HepG2 (cell line): ENCODE data around the gene SRCIN1.

Experiments
- BRCA1 ChIP-seq: sonication (generic); formaldehyde crosslinking; IDR thresholded peaks from 2 replicates; pipeline ENCODE4 v1.4.0; 2020; ENCODE audit warnings: missing genetic modification reagents
- GTF2F1 ChIP-seq: fragments of 150-350 bp; IDR thresholded peaks from 2 replicates; pipeline ENCODE4 v1.6.1; 2014; ENCODE audit warnings: low read length
- HDAC1 ChIP-seq: sonication (generic); formaldehyde crosslinking; IDR thresholded peaks from 2 replicates; pipeline ENCODE4 v1.5.1; 2020; ENCODE audit warnings: mild to moderate bottlenecking, missing genetic modification reagents
- IKZF4 ChIP-seq: sonication (generic); formaldehyde crosslinking; IDR thresholded peaks from 2 replicates; pipeline ENCODE4 v1.5.1; 2020; ENCODE audit warnings: borderline replicate concordance, mild to moderate bottlenecking, low read depth, missing genetic modification reagents; ENCODE audit errors: not compliant biosample characterization
- NR2F1 ChIP-seq, 2 experiments: fragments of 450-650 bp in 1 of 2; formaldehyde crosslinking in 1 of 2; IDR thresholded peaks; 2 replicates each; pipeline versions ENCODE4 v1.5.0 to v1.6.1; 2016 to 2020; ENCODE audit warnings: mild to moderate bottlenecking in 1 of 2, missing compliant biosample characterization in 1 of 2, missing genetic modification reagents in 1 of 2, moderate library complexity in 1 of 2
- POLR2AphosphoS5 ChIP-seq: IDR thresholded peaks from 2 replicates; pipeline ENCODE4 v1.6.1; 2012; ENCODE audit warnings: low read depth, low read length
- RBM22 ChIP-seq: fragments of 200-400 bp; formaldehyde crosslinking; optimal IDR thresholded peaks from 2 replicates; pipeline ENCODE3; 2017; ENCODE audit warnings: mild to moderate bottlenecking, low read length, moderate library complexity
- STAT5B ChIP-seq: sonication (generic); formaldehyde crosslinking; IDR thresholded peaks from 2 replicates; pipeline ENCODE4 v1.4.0; 2020; ENCODE audit warnings: missing genetic modification reagents
- TARDBP ChIP-seq: sonication (generic); formaldehyde crosslinking; IDR thresholded peaks from 2 replicates; pipeline ENCODE4 v1.8.0; 2022; ENCODE audit warnings: mild to moderate bottlenecking, missing genetic modification reagents
- ZNF441 ChIP-seq: sonication (generic); formaldehyde crosslinking; IDR thresholded peaks from 2 replicates; pipeline ENCODE4 v1.7.0; 2021; ENCODE audit warnings: missing genetic modification reagents, borderline replicate concordance
- ZNF687 ChIP-seq: sonication (generic); formaldehyde crosslinking; IDR thresholded peaks from 2 replicates; pipeline ENCODE4 v1.5.1; 2020; ENCODE audit warnings: mild to moderate bottlenecking, missing genetic modification reagents, moderate library complexity
- TF ChIP-seq, protein P1 (sequence below): sonication (generic); formaldehyde crosslinking; conservative IDR thresholded peaks from 2 replicates; pipeline ENCODE4 v1.5.0; 2020; ENCODE audit warnings: missing genetic modification reagents
- TF ChIP-seq, protein P2 (sequence below): IDR thresholded peaks from 2 replicates; pipeline ENCODE4 v1.4.0; 2020; ENCODE audit warnings: mild to moderate bottlenecking, missing genetic modification reagents
- TF ChIP-seq, protein P3 (sequence below): sonication (generic); formaldehyde crosslinking; IDR thresholded peaks from 2 replicates; pipeline ENCODE4 v1.5.0; 2020; ENCODE audit warnings: mild to moderate bottlenecking, missing genetic modification reagents, moderate library complexity

GRCh38 chr17:38571833-38572668 lies 33.7 kb downstream of the SRCIN1 start:
- TF ChIP-seq RBM22 (no peak), ZNF687 (CRISPR knock-in tag) (no peak), GTF2F1 (no peak), IKZF4 (no peak), TARDBP (CRISPR knock-in tag) (no peak), STAT5B (no peak), HDAC1 (CRISPR knock-in tag) (no peak), POLR2AphosphoS5 (no peak), ZNF441 (CRISPR knock-in tag) (no peak), BRCA1 (CRISPR knock-in tag) (no peak), NR2F1 (CRISPR knock-in tag; IDR thresholded peaks at IDR 0.05) (no peak)
- TF ChIP-seq, protein P1, sequence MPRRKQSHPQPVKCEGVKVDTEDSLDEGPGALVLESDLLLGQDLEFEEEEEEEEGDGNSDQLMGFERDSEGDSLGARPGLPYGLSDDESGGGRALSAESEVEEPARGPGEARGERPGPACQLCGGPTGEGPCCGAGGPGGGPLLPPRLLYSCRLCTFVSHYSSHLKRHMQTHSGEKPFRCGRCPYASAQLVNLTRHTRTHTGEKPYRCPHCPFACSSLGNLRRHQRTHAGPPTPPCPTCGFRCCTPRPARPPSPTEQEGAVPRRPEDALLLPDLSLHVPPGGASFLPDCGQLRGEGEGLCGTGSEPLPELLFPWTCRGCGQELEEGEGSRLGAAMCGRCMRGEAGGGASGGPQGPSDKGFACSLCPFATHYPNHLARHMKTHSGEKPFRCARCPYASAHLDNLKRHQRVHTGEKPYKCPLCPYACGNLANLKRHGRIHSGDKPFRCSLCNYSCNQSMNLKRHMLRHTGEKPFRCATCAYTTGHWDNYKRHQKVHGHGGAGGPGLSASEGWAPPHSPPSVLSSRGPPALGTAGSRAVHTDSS (CRISPR knock-in tag) = no peak
- TF ChIP-seq, protein P2, sequence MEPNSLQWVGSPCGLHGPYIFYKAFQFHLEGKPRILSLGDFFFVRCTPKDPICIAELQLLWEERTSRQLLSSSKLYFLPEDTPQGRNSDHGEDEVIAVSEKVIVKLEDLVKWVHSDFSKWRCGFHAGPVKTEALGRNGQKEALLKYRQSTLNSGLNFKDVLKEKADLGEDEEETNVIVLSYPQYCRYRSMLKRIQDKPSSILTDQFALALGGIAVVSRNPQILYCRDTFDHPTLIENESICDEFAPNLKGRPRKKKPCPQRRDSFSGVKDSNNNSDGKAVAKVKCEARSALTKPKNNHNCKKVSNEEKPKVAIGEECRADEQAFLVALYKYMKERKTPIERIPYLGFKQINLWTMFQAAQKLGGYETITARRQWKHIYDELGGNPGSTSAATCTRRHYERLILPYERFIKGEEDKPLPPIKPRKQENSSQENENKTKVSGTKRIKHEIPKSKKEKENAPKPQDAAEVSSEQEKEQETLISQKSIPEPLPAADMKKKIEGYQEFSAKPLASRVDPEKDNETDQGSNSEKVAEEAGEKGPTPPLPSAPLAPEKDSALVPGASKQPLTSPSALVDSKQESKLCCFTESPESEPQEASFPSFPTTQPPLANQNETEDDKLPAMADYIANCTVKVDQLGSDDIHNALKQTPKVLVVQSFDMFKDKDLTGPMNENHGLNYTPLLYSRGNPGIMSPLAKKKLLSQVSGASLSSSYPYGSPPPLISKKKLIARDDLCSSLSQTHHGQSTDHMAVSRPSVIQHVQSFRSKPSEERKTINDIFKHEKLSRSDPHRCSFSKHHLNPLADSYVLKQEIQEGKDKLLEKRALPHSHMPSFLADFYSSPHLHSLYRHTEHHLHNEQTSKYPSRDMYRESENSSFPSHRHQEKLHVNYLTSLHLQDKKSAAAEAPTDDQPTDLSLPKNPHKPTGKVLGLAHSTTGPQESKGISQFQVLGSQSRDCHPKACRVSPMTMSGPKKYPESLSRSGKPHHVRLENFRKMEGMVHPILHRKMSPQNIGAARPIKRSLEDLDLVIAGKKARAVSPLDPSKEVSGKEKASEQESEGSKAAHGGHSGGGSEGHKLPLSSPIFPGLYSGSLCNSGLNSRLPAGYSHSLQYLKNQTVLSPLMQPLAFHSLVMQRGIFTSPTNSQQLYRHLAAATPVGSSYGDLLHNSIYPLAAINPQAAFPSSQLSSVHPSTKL (CRISPR knock-in tag) = no peak
- TF ChIP-seq, protein P3, sequence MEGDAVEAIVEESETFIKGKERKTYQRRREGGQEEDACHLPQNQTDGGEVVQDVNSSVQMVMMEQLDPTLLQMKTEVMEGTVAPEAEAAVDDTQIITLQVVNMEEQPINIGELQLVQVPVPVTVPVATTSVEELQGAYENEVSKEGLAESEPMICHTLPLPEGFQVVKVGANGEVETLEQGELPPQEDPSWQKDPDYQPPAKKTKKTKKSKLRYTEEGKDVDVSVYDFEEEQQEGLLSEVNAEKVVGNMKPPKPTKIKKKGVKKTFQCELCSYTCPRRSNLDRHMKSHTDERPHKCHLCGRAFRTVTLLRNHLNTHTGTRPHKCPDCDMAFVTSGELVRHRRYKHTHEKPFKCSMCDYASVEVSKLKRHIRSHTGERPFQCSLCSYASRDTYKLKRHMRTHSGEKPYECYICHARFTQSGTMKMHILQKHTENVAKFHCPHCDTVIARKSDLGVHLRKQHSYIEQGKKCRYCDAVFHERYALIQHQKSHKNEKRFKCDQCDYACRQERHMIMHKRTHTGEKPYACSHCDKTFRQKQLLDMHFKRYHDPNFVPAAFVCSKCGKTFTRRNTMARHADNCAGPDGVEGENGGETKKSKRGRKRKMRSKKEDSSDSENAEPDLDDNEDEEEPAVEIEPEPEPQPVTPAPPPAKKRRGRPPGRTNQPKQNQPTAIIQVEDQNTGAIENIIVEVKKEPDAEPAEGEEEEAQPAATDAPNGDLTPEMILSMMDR (CRISPR knock-in tag) = no peak
